T-helper 17 cell (primary cell): ENCODE data around the gene ARFIP2. TPM values are rescaled to one million over a fixed set of nuclear protein-coding genes. Genes with fewer than 3 reads are reported as not detected.

Experiments
- ATAC-seq: fragments of 150-1000 bp; cut with Tn5 transposase; 2 replicates; pipeline ENCODE4 v1.10.0; 2021; ENCODE audit warnings: mild to moderate bottlenecking, moderate library complexity
- DNase-seq, 3 donors: peaks; one replicate each; pipeline versions ENCODE4 v3.0.0 to v3.0.0-alpha.2; 2020 to 2021
- H3K9me3 ChIP-seq: one replicate; pipeline ENCODE4 v1.7.0; 2013; ENCODE audit warnings: low read length, mild to moderate bottlenecking; ENCODE audit not compliant: control insufficient read depth, poor library complexity, severe bottlenecking
- H3K27ac Mint-ChIP-seq: one replicate; pipeline ENCODE4 v1.8.0; 2022; ENCODE audit warnings: mild to moderate bottlenecking, moderate library complexity, mixed read lengths
- H3K27me3 Mint-ChIP-seq: one replicate; pipeline ENCODE4 v1.8.0; 2022; ENCODE audit warnings: mixed read lengths
- H3K36me3 Mint-ChIP-seq: one replicate; pipeline ENCODE4 v1.8.0; 2022; ENCODE audit warnings: low read depth, mixed read lengths
- H3K4me1 Mint-ChIP-seq: one replicate; pipeline ENCODE4 v1.8.0; 2022; ENCODE audit warnings: mild to moderate bottlenecking, mixed read lengths
- H3K4me3 Mint-ChIP-seq: one replicate; pipeline ENCODE4 v1.8.0; 2022; ENCODE audit warnings: mild to moderate bottlenecking, moderate library complexity, mixed read lengths
- total RNA-seq, 4 donors: library from RNA in 2 of 4; stranded (reverse) in 2 of 4; gene quantifications; one replicate each; pipeline ENCODE4 v1.2.3 and lab custom pipeline; 2022 to 2026

The ARFIP2 gene
- total RNA-seq, 2 donors from 2014 or later = 53.3 to 58.6 TPM

GRCh38 chr11:6474806-6475500, 6.2 kb downstream of the ARFIP2 start:
- no peaks in the 10 kb centered on the region for H3K9me3 ChIP-seq
- Mint-ChIP-seq H3K36me3 (peaks cover 6% of the 10 kb centered on the region), H3K27ac (peak overlapping the region; percentile 75), H3K27me3 (no peaks in the 10 kb centered on the region), H3K4me3 (peak overlapping the region; percentile 90), H3K4me1 (peaks cover 22% of the 10 kb centered on the region)
- ATAC-seq = peak; percentile 19
- DNase-seq = no peak

DNA sequence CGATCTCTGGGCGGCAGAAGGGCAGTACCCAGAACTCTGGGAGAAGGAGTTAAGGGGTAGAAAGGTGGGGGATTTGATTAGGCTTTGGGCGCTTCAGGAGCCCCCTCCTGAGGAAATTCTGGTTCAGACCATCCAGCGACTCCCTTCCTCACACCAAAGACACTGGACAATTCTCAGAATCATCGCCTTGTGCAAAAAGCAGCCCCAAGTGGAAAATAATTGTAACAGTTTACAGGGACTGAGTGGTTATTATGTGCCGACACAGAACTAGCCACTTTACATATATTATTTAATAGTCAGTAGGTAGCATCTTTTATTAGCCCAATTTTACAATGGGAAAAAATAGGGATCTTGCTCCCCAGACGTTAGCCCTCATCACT, 6.7 kb downstream of the ARFIP2 start:
- ATAC-seq (peak; percentile 2), DNase-seq (no peak)
- H3K9me3 ChIP-seq = no peaks in the 10 kb centered on the region
- Mint-ChIP-seq H3K27ac (peak overlapping the region; percentile 75), H3K4me1 (peaks cover 20% of the 10 kb centered on the region), H3K27me3 (no peaks in the 10 kb centered on the region), H3K4me3 (peak overlapping the region; percentile 90), H3K36me3 (peaks cover 6% of the 10 kb centered on the region)

- Mint-ChIP-seq H3K4me1 (peaks cover 20% of the 10 kb centered on the region), H3K36me3 (peaks cover 6% of the 10 kb centered on the region), H3K27ac (peak within 1 kb of the TSS; percentile 75), H3K4me3 (peak within 1 kb of the TSS; percentile 91), H3K27me3 (no peaks in the 10 kb centered on the region)
- ATAC-seq = peak; percentile 79
- H3K9me3 ChIP-seq = no peaks in the 10 kb centered on the region
- peak; percentile 32 to 85 (median 78) for DNase-seq
Observed at GRCh38 chr11:6473451-6474412, 7.4 kb downstream of the ARFIP2 start, which contains the start of gene TRIM3. Gene TRIM3 (minus strand): TSS chr11:6473941. CDS start chr11:6465695, 8,246 bp downstream.

DNA sequence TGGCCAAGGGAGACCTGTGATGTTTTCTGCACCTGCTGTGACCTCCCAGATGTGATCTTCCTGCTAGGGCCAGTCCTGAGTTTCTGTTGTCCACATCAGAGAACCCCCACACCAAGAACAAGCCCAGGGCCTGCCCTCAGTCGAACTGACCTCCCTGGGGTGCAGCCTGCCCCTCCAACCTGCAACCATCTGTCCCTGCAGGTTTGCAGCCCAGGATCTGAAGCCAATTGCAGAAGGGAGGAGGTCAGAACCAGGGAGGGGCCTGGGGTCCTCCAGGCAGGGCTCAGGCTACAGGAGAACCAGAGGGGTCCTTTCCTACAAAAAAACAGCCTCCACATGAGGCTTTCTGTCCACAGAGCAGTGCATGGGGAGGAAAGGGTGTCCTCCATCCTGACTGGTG, 8.2 kb downstream of the ARFIP2 start:
- H3K36me3 Mint-ChIP-seq = peaks cover 4% of the 10 kb centered on the region
- no peak for ATAC-seq
- H3K27ac Mint-ChIP-seq = peak overlapping the region; percentile 75

DNA sequence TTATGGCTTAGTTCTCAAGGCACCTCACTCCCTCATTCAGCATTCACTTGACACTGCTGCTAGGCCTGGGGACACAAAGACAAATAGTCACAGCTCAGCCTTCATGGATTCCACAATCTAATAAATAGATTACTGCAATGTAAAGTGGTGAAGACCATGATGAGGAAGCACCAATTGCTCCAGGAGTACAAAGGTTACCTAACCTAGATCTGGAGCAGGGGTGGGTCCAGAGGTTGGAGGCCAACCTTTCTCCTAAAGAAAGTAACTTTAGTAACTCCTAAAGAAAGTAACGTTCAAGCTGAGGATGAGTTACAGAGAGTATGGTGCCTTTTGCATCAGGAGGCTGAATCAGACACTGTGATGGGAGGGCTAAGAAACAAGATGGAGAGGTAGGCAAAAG, 11.5 kb downstream of the ARFIP2 start:
- no peak for ATAC-seq
- Mint-ChIP-seq H3K27me3 (no peaks in the 10 kb centered on the region), H3K27ac (no peak overlapping the region), H3K36me3 (peaks cover 8% of the 10 kb centered on the region), H3K4me1 (peaks cover 23% of the 10 kb centered on the region), H3K4me3 (no peak overlapping the region)
- H3K9me3 ChIP-seq = no peaks in the 10 kb centered on the region
- no peak for DNase-seq

More for the DNA sequence above, 8.2 kb downstream of the ARFIP2 start:
- DNase-seq = no peak
- Mint-ChIP-seq H3K4me1 (peaks cover 20% of the 10 kb centered on the region), H3K4me3 (peak overlapping the region; percentile 91), H3K27me3 (no peaks in the 10 kb centered on the region)
- H3K9me3 ChIP-seq = no peaks in the 10 kb centered on the region

- Mint-ChIP-seq H3K27ac (no peak overlapping the region), H3K27me3 (no peaks in the 10 kb centered on the region), H3K36me3 (peaks cover 10% of the 10 kb centered on the region), H3K4me3 (no peak overlapping the region), H3K4me1 (peaks cover 26% of the 10 kb centered on the region)
- ATAC-seq = no peak
- no peak for DNase-seq
- no peaks in the 10 kb centered on the region for H3K9me3 ChIP-seq
Observed at GRCh38 chr11:6468712-6469495, 12.2 kb downstream of the ARFIP2 start.

GRCh38 chr11:6459099-6459450, 22.1 kb downstream of the ARFIP2 start:
- DNase-seq (no peak), ATAC-seq (no peak)
- H3K4me3 Mint-ChIP-seq = no peak overlapping the region
- H3K27ac Mint-ChIP-seq = no peak overlapping the region
- H3K36me3 Mint-ChIP-seq = peaks cover 16% of the 10 kb centered on the region
- no peaks in the 10 kb centered on the region for H3K27me3 Mint-ChIP-seq
- no peaks in the 10 kb centered on the region for H3K9me3 ChIP-seq
- H3K4me1 Mint-ChIP-seq = peaks cover 10% of the 10 kb centered on the region

- Mint-ChIP-seq H3K4me3 (no peak overlapping the region), H3K27me3 (no peaks in the 10 kb centered on the region), H3K4me1 (peaks cover 10% of the 10 kb centered on the region), H3K27ac (no peak overlapping the region), H3K36me3 (peaks cover 13% of the 10 kb centered on the region)
- no peaks in the 10 kb centered on the region for H3K9me3 ChIP-seq
- ATAC-seq = no peak
- DNase-seq = no peak
Observed at GRCh38 chr11:6458352-6459098, 22.6 kb downstream of the ARFIP2 start.

DNA sequence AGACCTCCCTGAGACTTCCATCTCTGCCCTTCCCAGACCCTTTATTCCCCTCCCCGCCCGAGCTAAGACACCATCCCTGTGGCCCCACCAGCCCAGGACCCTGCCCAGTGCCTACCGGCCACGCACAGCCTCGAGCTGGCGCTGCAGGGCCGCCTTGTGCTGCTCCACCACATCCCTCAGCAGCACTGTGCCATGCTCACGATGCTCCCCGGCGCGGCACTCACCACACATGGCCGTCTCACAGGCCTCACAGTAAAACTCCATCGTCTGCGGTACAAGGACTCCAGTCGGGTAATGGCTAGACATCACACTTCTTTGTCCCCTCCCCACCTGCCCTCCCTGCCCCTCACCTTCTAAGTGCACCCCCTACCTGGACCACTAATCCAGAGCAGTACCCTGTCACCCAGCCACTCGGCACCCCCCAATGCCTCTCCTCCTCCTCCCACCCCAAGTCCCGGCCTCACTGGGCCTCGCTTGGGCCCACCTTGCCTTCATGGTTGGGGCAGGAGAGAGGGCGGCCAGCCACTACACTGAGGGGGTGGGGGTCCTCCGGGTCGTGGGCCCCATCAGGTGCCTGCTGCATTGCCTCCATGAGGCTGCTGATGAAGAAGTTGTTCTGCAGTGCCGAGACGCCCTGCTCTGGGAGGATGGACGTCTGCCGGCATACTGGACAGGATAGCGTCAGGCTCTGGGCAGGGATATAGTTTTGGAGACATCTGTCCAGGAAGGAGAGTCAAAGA, 23.4 kb downstream of the ARFIP2 start:
- Mint-ChIP-seq H3K36me3 (peaks cover 13% of the 10 kb centered on the region), H3K4me1 (peaks cover 8% of the 10 kb centered on the region), H3K27ac (no peak overlapping the region), H3K27me3 (no peaks in the 10 kb centered on the region), H3K4me3 (no peak overlapping the region)
- ATAC-seq (no peak), DNase-seq (no peak)
- no peaks in the 10 kb centered on the region for H3K9me3 ChIP-seq

DNA sequence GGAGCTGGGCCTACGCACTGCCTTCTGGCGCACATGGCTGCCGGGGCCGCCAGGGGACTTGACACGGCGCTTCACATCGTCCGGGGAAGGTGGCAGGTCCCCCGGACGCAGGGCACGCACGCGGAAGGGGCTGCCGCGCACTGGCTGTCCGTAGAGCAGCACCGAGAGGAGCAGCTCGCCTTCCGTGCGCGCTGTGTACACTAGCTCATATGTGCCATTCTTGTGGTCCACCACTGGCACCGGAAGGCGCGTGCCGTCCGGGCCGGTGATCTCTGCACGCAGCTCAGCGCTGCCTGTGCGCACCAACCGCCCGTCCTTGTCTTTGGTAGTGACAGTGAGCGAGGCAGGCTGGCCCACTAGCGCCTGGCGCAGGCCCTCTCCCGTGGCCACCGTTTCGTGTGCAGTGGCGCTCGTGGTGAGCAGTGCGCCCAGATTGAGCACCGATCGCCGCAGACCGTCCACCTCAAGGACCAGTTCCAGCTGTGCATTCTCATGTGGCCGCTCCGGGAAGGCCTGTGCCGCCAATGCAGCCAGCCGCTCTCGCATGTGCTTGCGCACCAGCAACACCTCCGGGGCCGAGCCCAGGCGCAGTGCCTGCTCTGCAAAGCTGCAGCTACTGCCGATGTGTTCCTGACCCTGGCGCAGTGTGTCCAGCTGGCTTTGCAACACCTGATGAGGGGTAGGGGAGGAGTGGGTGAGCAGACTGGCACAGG, 24.6 kb downstream of the ARFIP2 start:
- Mint-ChIP-seq H3K27me3 (no peaks in the 10 kb centered on the region), H3K27ac (no peak overlapping the region), H3K36me3 (peaks cover 9% of the 10 kb centered on the region), H3K4me1 (peaks cover 4% of the 10 kb centered on the region), H3K4me3 (no peak overlapping the region)
- DNase-seq = no peak
- no peak for ATAC-seq
- H3K9me3 ChIP-seq = no peaks in the 10 kb centered on the region

- no peaks in the 10 kb centered on the region for H3K9me3 ChIP-seq
- no peaks in the 10 kb centered on the region for H3K27me3 Mint-ChIP-seq
- DNase-seq (no peak), ATAC-seq (no peak)
- peaks cover 6% of the 10 kb centered on the region for H3K36me3 Mint-ChIP-seq
- H3K27ac Mint-ChIP-seq = no peak overlapping the region
- H3K4me3 Mint-ChIP-seq = no peak overlapping the region
- no peaks in the 10 kb centered on the region for H3K4me1 Mint-ChIP-seq
Observed at GRCh38 chr11:6455070-6455469, 26.1 kb downstream of the ARFIP2 start.
